HG03060 (cell line): ENCODE measurements around the gene THRSP.
"Not testable (repeated sequence)": the region's sequence is repeated elsewhere in the genome, so short reads cannot be mapped to it uniquely, and the experiment has no call there.

Source experiments
- ATAC-seq: cut with Tn5 transposase; IDR thresholded peaks from one replicate; pipeline ENCODE4 v1.9.1; 2021; ENCODE audit warnings: low read depth, moderate number of reproducible peaks; ENCODE audit not compliant: unreplicated experiment

The THRSP gene

GRCh38 chr11:78063440-78064181, at the start of gene THRSP:
TSS of gene THRSP (plus strand) at chr11:78063861. CDS start at chr11:78063882, 21 bp downstream.
- ATAC-seq = no peak

GRCh38 chr11:78014937-78015520, 48.6 kb upstream of the THRSP start:
- ATAC-seq = not testable (repeated sequence)

GRCh38 chr11:78015878-78016277, 47.8 kb upstream of the THRSP start:
- no peak for ATAC-seq

GRCh38 chr11:78019808-78020207, 43.9 kb upstream of the THRSP start:
- ATAC-seq = no peak

GRCh38 chr11:78020246-78020645, 43.4 kb upstream of the THRSP start:
- no peak for ATAC-seq

- no peak for ATAC-seq
These were observed 42.0 kb upstream of the THRSP start for GRCh38 chr11:78021611-78022010.

- no peak for ATAC-seq
These were observed 41.0 kb upstream of the THRSP start, which contains the start of gene KCTD14 for GRCh38 chr11:78022397-78023396. TSS of gene KCTD14 (minus strand) at chr11:78023276. CDS start at chr11:78023249, 27 bp downstream.

GRCh38 chr11:78023426-78023825, 40.2 kb upstream of the THRSP start:
- ATAC-seq = no peak

GRCh38 chr11:78025378-78025777, 38.3 kb upstream of the THRSP start:
- no peak for ATAC-seq

GRCh38 chr11:78027759-78028158, 35.9 kb upstream of the THRSP start:
- ATAC-seq = no peak

GRCh38 chr11:78028423-78028822, 35.2 kb upstream of the THRSP start:
- not testable (repeated sequence) for ATAC-seq

GRCh38 chr11:78030429-78031325, 33.0 kb upstream of the THRSP start:
- ATAC-seq = no peak

GRCh38 chr11:78031629-78032028, 32.0 kb upstream of the THRSP start:
- peak; percentile 87 for ATAC-seq

- no peak for ATAC-seq
These were observed 31.6 kb upstream of the THRSP start for GRCh38 chr11:78032090-78032489.

- ATAC-seq = no peak
These were observed 30.6 kb upstream of the THRSP start for GRCh38 chr11:78033040-78033439.

- ATAC-seq = no peak
These were observed 29.0 kb upstream of the THRSP start for GRCh38 chr11:78034623-78035022.

GRCh38 chr11:78036313-78036712, 27.3 kb upstream of the THRSP start:
- ATAC-seq = no peak

GRCh38 chr11:78037056-78037455, 26.6 kb upstream of the THRSP start:
- ATAC-seq = no peak

GRCh38 chr11:78037825-78038620, 25.6 kb upstream of the THRSP start:
- no peak for ATAC-seq
